GM10248 (cell line): ENCODE data around the gene SHE.
A peak's percentile ranks its signal among the peaks of the same experiment; 100 is the strongest.

ENCODE experiments used
- CTCF ChIA-PET: fragments of 300-600 bp; sonication (Branson Sonifier 250); formaldehyde crosslinking; extraction: SDS; loops from one replicate; lab custom pipeline; 2021; ENCODE audit warnings: antibody characterized with exemption; lab: Yijun Ruan, JAX
- POLR2A ChIA-PET: fragments of 350-650 bp; sonication (Branson Sonifier 250); formaldehyde crosslinking; extraction: SDS; loops from one replicate; lab custom pipeline; 2020; ENCODE audit warnings: antibody characterized with exemption; lab: Yijun Ruan, JAX
- DNase-seq: peaks from one replicate; pipeline ENCODE4 v3.0.0; 2012; ENCODE audit errors: extremely low spot score
- TF ChIP-seq, protein P1 (sequence below): IDR thresholded peaks from 2 replicates; pipeline ENCODE4 v1.5.1; 2012; ENCODE audit warnings: mild to moderate bottlenecking, low read depth; ENCODE audit errors: extremely low read depth, missing control alignments, control extremely low read depth

Gene SHE

DNA sequence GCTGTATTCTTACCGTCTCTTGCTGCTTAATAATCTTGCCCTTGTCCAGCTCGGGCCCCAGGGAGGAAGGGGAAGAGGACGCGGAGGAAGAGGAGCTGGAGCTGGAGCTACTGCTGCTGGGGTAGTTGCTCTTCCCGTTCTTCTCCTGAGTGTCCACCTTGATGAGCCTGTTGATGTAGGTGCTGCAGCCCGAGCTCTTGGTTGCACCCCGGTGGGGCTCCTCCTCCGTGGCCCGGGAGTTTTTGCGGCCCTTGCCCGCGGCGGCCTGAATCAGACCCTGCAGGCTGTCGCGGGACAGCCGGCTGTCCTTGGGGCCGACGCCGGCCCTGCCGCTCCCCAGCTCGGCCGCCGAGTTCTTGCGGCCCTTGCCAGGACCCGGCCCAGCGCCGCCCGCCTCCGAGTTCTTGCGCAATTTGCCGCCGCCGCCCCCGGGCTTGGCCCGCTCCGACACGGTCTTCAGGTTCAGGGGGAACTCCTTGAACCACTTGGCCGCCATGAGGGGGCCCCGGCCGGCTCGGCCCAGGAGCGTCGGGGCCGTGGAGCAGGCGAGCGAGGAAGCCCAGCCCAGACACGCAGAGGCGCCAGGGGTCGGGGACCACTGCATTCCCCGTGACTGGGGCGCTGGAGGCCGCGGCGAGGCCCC is 668 bp downstream of the SHE start:
- TF ChIP-seq, protein P1, sequence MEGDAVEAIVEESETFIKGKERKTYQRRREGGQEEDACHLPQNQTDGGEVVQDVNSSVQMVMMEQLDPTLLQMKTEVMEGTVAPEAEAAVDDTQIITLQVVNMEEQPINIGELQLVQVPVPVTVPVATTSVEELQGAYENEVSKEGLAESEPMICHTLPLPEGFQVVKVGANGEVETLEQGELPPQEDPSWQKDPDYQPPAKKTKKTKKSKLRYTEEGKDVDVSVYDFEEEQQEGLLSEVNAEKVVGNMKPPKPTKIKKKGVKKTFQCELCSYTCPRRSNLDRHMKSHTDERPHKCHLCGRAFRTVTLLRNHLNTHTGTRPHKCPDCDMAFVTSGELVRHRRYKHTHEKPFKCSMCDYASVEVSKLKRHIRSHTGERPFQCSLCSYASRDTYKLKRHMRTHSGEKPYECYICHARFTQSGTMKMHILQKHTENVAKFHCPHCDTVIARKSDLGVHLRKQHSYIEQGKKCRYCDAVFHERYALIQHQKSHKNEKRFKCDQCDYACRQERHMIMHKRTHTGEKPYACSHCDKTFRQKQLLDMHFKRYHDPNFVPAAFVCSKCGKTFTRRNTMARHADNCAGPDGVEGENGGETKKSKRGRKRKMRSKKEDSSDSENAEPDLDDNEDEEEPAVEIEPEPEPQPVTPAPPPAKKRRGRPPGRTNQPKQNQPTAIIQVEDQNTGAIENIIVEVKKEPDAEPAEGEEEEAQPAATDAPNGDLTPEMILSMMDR: no peak
- POLR2A ChIA-PET: no interaction called here
- peak; percentile 40 for DNase-seq
- CTCF ChIA-PET: interaction anchor here (1.2 to 2.9 kb wide), 4 partner anchors 19 to 493 kb away, joined by 3 to 17 read pairs (median 7); no protein-coding TSS in a partner anchor

DNA sequence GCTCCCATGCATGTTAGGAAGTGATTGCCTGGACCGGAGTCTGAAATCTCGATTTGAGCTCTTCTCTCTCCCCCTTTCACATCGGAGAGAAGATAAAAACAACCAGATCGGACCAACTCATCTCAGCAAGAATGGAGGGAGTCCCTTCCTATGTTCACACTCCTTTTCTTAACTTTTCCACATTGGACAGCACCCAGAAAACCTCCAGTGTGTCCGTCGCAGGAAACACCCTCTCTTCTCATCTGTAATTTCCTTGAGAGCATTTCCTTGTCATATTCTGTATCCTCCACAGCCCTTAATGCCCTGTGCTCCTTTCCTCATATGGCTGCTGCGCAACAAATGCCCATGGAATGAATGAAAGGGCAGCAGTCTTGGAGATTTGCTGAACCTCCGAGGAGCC is 1.7 kb downstream of the SHE start:
- POLR2A ChIA-PET: no interaction called here
- CTCF ChIA-PET: interaction anchor here (0.8 to 2.9 kb wide), 5 partner anchors 20 to 494 kb away, joined by 3 to 17 read pairs (median 3); no protein-coding TSS in a partner anchor
- DNase-seq: no peak
- TF ChIP-seq, protein P1: no peak

DNA sequence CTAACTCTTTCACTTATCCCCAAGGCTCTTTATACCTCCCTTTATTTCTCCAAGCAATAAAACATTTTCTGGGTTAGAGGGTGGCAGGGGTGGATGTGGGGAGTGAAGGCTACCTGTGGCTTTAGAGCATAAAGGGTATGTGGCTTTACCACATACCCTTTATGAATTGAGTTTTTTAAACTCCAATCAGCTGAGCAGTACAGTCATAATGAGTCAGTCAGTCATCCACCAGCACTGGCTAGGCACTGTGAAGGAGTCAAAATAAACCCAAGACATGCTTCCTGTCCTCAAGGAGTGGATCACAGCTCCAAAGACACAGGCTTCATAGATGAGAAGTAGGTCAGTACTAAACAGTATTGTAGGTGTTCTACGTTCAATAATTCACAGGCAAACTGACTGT is 2.8 kb downstream of the SHE start:
- TF ChIP-seq, protein P1: no peak
- no peak for DNase-seq
- CTCF ChIA-PET: interaction anchor here (1.2 to 2.9 kb wide), 3 partner anchors 19 to 46 kb away, joined by 3 to 17 read pairs (median 3); no protein-coding TSS in a partner anchor
- POLR2A ChIA-PET: no interaction called here

DNA sequence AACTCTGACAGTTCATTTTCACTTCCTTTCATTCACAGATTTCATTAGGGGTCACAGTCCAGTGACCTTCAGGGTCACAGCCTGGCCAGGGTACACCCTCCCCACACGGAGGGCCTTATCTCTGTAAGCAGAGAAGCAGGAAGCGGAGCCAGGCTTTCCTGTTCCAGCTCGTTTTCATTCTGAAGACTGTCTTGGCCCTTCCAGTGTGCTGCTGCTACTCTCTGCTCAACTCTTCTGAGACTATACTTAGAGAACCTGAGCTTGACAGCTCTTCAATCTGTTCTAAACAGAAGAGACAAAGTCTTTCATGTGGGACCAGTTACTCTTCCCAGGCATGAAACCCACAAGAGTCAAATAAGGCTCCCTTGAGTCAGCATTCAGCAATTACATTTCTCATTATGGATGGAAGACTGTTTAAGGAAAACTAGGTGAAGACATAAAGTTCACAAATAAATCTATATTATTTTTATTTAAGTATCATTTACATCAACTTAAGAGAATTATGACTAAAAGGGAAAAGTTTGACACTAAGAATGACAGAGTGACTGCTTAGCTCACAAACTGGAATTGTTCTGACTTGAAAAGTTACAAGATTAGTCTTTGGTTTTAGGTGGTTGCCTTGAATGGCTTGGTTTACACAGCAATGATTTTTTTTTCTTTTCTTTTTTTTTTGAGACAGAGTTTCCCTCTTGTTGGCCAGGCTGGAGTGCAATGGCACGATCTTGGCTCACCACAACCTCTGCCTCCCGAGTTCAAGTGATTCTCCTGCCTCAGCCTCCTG is 5.0 kb downstream of the SHE start:
- TF ChIP-seq, protein P1: no peak
- ChIA-PET POLR2A (no interaction called here), CTCF (interaction anchor here (0.7 to 7.3 kb wide), 4 partner anchors 11 to 81 kb away, joined by 3 to 65 read pairs (median 10); no protein-coding TSS in a partner anchor)
- DNase-seq: peak; percentile 52

DNA sequence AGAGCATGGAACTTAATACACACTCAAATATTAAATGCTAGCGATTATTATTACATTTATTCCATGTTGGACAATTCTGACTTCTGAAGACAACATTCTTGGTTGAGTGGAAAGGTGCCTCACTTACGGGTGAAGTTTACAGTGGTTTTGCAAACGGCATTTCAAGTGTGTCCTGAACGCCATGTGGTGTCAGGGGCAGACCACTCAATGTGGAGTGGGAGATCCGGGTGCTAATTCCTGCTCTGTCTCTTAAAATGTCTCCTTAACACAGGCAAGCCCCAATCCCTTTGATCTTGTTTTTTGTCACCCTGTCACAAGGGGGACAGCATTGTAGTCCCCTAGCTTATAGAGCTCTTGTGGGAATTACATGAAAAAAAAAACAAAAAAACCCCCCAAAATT is 5.8 kb downstream of the SHE start:
- CTCF ChIA-PET: interaction anchor here (1.4 to 7.3 kb wide), 4 partner anchors 10 to 50 kb away, joined by 3 to 65 read pairs (median 10); no protein-coding TSS in a partner anchor

More for the DNA sequence above, 5.8 kb downstream of the SHE start:
- no peak for DNase-seq
- POLR2A ChIA-PET: no interaction called here
- TF ChIP-seq, protein P1: no peak
